GM12892 (cell line): ENCODE data around the gene PRAC2.

ENCODE experiments used
- DNase-seq: peaks from one replicate; pipeline ENCODE4 v3.0.0; 2011; ENCODE audit not compliant: insufficient read length
- FAIRE-seq: peaks from 2 replicates; lab custom pipeline; 2011; peaks lifted over from hg19 to GRCh38; lab: Jason Lieb, UNC
- POLR2A ChIP-seq: IDR thresholded peaks from 2 replicates; pipeline ENCODE4 v1.6.1; 2011; ENCODE audit warnings: low read depth, low read length, control low read depth
- POLR2AphosphoS5 ChIP-seq: IDR thresholded peaks from 2 replicates; pipeline ENCODE4 v1.6.1; 2011; ENCODE audit warnings: low read depth, low read length, control low read depth
- TAF1 ChIP-seq: IDR thresholded peaks from 2 replicates; pipeline ENCODE4 v1.6.1; 2011; ENCODE audit warnings: low read depth, mild to moderate bottlenecking, control low read depth, low read length, borderline replicate concordance

PRAC2 gene

GRCh38 chr17:48745381-48746275 lies 22.6 kb downstream of the PRAC2 start:
- DNase-seq (no peak), FAIRE-seq (no peak)
- TF ChIP-seq POLR2AphosphoS5 (no peak), TAF1 (no peak), POLR2A (no peak)

GRCh38 chr17:48746916-48747444 lies 24.0 kb downstream of the PRAC2 start:
- DNase-seq = no peak
- TF ChIP-seq TAF1 (no peak), POLR2A (no peak), POLR2AphosphoS5 (no peak)
- FAIRE-seq = no peak

DNA sequence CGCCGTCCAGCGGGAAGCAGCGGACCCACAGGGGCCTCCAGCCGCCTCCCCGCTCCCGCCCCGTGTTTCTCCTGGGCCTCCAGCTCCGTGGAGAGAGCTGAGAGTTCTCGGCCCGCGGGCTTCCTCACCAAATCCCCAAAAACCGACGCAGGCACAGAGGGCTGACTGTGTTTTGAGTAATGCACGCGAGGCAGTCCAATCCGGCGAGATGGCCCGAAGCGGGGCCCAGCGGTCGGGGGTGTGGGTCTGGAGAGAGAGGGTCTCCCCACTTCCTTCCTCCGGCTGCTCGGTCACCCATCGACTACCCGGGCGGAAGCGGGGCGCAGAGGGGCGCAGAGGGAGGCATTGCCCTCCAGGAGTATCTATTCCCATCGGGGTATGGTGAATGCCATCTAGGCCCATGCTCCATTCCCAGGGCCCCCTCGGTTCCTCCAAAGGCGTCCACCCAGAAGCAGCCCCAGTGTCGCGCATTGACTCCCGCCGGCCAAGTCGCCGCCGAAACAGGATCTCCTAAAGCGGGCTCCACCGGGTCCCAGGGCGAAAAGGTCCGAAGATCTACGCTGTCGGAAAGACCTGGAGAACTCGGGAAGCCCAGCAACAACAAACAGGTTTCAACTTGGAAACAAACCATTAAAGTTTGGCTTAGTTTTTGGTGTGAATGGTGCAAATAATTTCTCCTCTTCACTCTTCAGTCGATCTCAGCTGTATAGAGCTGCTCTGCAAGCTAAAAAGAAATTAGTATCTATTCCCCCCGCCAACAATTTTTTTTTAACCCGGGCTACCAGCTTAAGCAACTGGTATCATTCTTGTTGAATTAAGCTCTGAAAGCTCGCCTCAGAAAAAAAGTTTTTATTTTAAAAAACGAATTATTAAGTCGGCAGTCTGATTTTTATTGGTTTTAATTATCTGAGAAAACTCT lies 24.7 kb downstream of the PRAC2 start:
- TF ChIP-seq POLR2AphosphoS5 = no peak
- TF ChIP-seq POLR2A = no peak
- TF ChIP-seq TAF1 = no peak
- FAIRE-seq (no peak), DNase-seq (no peak)

DNA sequence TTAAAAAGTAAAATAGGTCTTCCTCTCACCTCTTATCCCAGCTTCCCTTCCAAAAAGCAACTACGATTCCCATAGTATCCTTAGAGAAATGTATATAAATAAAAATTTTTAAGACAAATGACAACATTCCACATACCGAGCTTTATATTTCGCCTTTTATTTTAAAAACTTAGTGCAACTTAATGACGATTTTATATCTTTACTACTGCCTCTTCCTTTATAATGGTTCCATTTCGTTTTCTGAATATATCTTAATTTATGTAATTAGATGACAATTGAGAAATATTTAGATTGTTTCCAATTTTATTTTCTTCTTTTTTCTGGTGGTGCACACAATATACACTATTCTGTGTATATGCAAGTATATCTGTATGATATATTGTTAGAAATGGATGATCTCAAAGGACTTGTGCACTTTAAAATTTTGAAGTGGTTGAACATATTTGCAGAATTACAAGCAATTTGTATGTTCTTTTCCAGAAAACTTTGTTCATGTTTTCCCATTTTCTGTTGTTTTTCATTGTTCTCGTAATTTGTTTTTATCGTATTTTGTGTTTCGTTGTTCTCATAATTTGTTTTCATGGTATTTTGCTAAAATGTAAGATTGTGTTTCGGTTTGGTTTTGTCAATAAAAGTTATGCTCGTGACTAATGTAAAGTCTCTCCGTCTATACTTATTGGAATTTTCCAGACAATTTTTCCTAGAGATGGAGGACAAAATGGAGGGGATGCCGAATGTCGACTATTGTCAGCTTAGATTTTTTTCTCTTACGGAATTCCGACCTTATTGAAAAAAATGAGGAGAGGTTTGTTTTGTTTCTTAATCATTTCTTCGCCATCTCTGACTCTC lies 26.0 kb downstream of the PRAC2 start:
- FAIRE-seq = no peak
- no peak for DNase-seq
- TF ChIP-seq TAF1 (no peak), POLR2AphosphoS5 (no peak), POLR2A (no peak)

- no peak for FAIRE-seq
- DNase-seq = no peak
- TF ChIP-seq POLR2A (no peak), TAF1 (no peak), POLR2AphosphoS5 (no peak)
Observed at GRCh38 chr17:48749621-48750553, 26.9 kb downstream of the PRAC2 start.

DNA sequence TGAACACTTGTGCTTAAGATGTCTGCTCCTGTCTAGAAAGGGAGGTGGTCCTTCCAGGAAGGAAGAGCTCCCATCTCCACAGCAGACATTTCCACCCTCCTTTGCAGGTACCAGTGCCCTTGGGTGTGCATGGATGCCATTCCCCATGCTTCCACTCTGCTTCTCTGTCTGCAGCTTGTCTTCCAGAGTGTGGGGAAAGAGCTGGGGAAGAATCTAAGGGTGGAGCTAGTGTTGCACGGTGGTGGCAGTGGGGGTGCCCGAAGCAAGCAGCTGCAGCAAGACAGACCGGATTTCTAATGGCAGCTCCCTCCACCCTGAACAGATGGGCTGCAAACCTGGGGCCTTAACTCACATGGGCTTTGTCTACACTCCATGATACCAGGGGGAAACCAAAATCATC lies 28.2 kb downstream of the PRAC2 start:
- FAIRE-seq (no peak), DNase-seq (no peak)
- TF ChIP-seq POLR2A = no peak
- TF ChIP-seq POLR2AphosphoS5 = no peak
- TF ChIP-seq TAF1 = no peak

GRCh38 chr17:48751733-48752398 lies 28.9 kb downstream of the PRAC2 start:
- no peak for TF ChIP-seq POLR2A
- TF ChIP-seq POLR2AphosphoS5 = no peak
- TF ChIP-seq TAF1 = no peak
- DNase-seq (no peak), FAIRE-seq (no peak)

- no peak for TF ChIP-seq POLR2A
- DNase-seq (no peak), FAIRE-seq (no peak)
Observed at GRCh38 chr17:48752399-48753288, 29.7 kb downstream of the PRAC2 start.

DNA sequence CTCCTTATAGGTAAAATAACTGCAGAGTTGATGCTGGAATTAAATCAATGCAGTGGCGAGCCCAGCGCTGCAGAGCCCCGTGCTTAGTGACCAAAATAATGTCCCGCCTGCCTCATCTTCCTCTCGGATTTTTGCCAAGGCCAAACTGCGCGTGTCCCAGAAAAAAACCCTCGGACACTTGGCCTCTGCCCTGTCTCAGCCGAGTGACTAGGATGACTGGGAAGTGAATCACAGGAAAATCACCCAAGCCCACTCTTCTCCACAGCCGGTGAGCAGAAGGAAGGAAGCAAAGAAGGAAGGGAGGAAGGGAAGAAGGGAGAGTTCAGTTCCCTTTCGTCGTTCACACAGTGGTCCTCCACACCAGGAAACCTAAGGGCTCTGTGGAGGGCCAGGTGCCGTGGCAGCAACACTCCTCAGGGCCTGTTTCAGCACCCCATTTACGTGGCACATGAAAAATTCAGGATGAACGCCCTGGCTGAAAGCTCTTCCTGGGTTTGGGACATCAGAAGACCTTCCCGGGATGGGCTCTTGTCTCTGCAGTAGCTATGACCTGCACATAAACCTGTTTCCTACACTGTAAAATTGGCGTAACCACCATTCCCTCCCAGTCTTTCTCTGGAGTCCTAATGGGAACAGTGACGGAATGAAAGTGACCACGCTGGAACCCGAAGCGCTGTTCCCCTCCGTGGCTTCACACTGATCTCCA lies 31.0 kb downstream of the PRAC2 start:
- DNase-seq (no peak), FAIRE-seq (no peak)
- TF ChIP-seq POLR2AphosphoS5 = no peak
- no peak for TF ChIP-seq TAF1
- TF ChIP-seq POLR2A = no peak
